PC-3 (cell line): ENCODE measurements around the gene MITF.

Experiments used
- EZH2 ChIP-seq: fragments of 300-600 bp; sonication (generic); IDR thresholded peaks from one replicate; pipeline ENCODE4 v1.6.1; 2017; ENCODE audit warnings: antibody characterized with exemption, mild to moderate bottlenecking, low read length; ENCODE audit not compliant: unreplicated experiment
- TF ChIP-seq, protein P1 (sequence below): fragments of 300-600 bp; sonication (generic); conservative IDR thresholded peaks from 2 replicates; pipeline ENCODE4 v1.5.1; 2017; ENCODE audit warnings: antibody characterized with exemption, low read depth, mild to moderate bottlenecking, low read length

DNA sequence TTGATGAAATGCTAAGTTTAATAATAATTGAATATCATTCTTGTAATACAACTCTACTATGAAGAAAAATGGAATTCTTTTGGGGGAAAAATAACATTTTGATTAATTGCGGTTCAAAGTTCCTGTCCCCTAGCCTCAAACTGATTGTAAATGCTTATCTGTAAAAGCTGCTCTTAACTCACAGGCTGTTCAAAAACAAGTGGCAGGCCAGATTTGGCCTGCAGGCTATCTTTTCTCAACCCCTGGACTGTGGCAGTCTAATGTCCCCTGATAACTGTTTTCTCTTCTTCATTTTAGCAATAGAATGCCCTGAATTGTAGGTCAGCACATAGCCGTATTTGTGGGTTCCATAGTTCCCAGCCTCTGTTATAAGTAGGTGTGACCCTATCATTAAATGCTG is 236.8 kb downstream of the MITF start:
- TF ChIP-seq EZH2: no peak
- TF ChIP-seq, protein P1, sequence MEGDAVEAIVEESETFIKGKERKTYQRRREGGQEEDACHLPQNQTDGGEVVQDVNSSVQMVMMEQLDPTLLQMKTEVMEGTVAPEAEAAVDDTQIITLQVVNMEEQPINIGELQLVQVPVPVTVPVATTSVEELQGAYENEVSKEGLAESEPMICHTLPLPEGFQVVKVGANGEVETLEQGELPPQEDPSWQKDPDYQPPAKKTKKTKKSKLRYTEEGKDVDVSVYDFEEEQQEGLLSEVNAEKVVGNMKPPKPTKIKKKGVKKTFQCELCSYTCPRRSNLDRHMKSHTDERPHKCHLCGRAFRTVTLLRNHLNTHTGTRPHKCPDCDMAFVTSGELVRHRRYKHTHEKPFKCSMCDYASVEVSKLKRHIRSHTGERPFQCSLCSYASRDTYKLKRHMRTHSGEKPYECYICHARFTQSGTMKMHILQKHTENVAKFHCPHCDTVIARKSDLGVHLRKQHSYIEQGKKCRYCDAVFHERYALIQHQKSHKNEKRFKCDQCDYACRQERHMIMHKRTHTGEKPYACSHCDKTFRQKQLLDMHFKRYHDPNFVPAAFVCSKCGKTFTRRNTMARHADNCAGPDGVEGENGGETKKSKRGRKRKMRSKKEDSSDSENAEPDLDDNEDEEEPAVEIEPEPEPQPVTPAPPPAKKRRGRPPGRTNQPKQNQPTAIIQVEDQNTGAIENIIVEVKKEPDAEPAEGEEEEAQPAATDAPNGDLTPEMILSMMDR: no peak
